ENCODE results near the gene ORM1.

- TF ChIP-seq, protein P1, sequence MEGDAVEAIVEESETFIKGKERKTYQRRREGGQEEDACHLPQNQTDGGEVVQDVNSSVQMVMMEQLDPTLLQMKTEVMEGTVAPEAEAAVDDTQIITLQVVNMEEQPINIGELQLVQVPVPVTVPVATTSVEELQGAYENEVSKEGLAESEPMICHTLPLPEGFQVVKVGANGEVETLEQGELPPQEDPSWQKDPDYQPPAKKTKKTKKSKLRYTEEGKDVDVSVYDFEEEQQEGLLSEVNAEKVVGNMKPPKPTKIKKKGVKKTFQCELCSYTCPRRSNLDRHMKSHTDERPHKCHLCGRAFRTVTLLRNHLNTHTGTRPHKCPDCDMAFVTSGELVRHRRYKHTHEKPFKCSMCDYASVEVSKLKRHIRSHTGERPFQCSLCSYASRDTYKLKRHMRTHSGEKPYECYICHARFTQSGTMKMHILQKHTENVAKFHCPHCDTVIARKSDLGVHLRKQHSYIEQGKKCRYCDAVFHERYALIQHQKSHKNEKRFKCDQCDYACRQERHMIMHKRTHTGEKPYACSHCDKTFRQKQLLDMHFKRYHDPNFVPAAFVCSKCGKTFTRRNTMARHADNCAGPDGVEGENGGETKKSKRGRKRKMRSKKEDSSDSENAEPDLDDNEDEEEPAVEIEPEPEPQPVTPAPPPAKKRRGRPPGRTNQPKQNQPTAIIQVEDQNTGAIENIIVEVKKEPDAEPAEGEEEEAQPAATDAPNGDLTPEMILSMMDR (IDR thresholded peaks at IDR 0.05), result peak in 1 of 3 donors; percentile 26
- TF ChIP-seq POLR2A (IDR thresholded peaks at IDR 0.05), result no peak
Measured at GRCh38 chr9:114285166-114285867, 37.6 kb upstream of the ORM1 start.
